IMR-90 (cell line): Measurements from ENCODE around the gene SERPINB4. TPM values are rescaled to one million over a fixed set of nuclear protein-coding genes. Genes with fewer than 3 reads are reported as not detected.

ENCODE experiments used
- ATAC-seq: fragments of 200-7000 bp; cut with Tn5 transposase; 2 replicates; pipeline ENCODE4 v1.9.1; 2020; ENCODE audit warnings: low read depth, mild to moderate bottlenecking, moderate library complexity
- BruUV-seq: library from RNA; stranded (reverse); fragments of 400-500 nt; replicated peaks from 2 replicates; lab custom pipeline; 2021; lab: Mats Ljungman, UMichigan
- CTCF ChIA-PET: fragments of 300-600 bp; formaldehyde crosslinking; extraction: SDS; loops from one replicate; lab custom pipeline; 2021; ENCODE audit warnings: antibody characterized with exemption; lab: Yijun Ruan, JAX
- POLR2A ChIA-PET: fragments of 300-600 bp; sonication (Branson Sonifier 250); formaldehyde crosslinking; loops from one replicate; lab custom pipeline; 2022; ENCODE audit warnings: antibody characterized with exemption; ENCODE audit not compliant: unreplicated experiment; lab: Charles Lee
- DNase-seq: peaks from one replicate; pipeline ENCODE4 v3.0.0; 2013
- H2AFZ ChIP-seq: replicated peaks from 2 replicates; pipeline ENCODE3; 2013; ENCODE audit warnings: low read length, mild to moderate bottlenecking; ENCODE audit not compliant: poor library complexity
- H2AK5ac ChIP-seq: 2 replicates; pipeline ENCODE4 v1.6.1; 2013; ENCODE audit warnings: low read depth, low read length, inconsistent platforms
- H2AK9ac ChIP-seq: replicated peaks from 2 replicates; pipeline ENCODE3; 2013; ENCODE audit warnings: mild to moderate bottlenecking, low read depth, low read length, moderate library complexity; ENCODE audit not compliant: poor library complexity
- H2BK120ac ChIP-seq: 2 replicates; pipeline ENCODE4 v1.6.1; 2013; ENCODE audit warnings: low read depth, low read length, inconsistent platforms
- H2BK15ac ChIP-seq: 3 replicates; pipeline ENCODE4 v1.6.1; 2013; ENCODE audit warnings: low read depth, low read length, inconsistent platforms
- H2BK20ac ChIP-seq: 2 replicates; pipeline ENCODE4 v1.6.1; 2013; ENCODE audit warnings: low read depth, mild to moderate bottlenecking, inconsistent platforms, low read length, moderate library complexity
- H2BK5ac ChIP-seq: 2 replicates; pipeline ENCODE4 v1.6.1; 2013; ENCODE audit warnings: mild to moderate bottlenecking, low read depth, low read length, inconsistent platforms; ENCODE audit not compliant: poor library complexity, severe bottlenecking
- H3K14ac ChIP-seq: replicated peaks from 2 replicates; pipeline ENCODE4 v1.6.1; 2013; ENCODE audit warnings: low read depth, low read length, inconsistent platforms
- H3K18ac ChIP-seq: 2 replicates; pipeline ENCODE4 v1.6.1; 2013; ENCODE audit warnings: low read depth, low read length, control low read depth
- H3K23ac ChIP-seq: 2 replicates; pipeline ENCODE4 v1.6.1; 2013; ENCODE audit warnings: low read depth, low read length, inconsistent platforms
- H3K27ac ChIP-seq: 2 replicates; pipeline ENCODE4 v1.5.1; 2013; ENCODE audit warnings: mild to moderate bottlenecking, control low read depth, low read length; ENCODE audit not compliant: insufficient read depth
- H3K27me3 ChIP-seq: 2 replicates; pipeline ENCODE4 v1.6.1; 2013; ENCODE audit warnings: low read length; ENCODE audit not compliant: control insufficient read depth, insufficient read depth
- H3K36me3 ChIP-seq: 2 replicates; pipeline ENCODE4 v1.6.1; 2013; ENCODE audit warnings: low read length, mixed read lengths; ENCODE audit not compliant: control insufficient read depth, insufficient read depth
- H3K4ac ChIP-seq: 2 replicates; pipeline ENCODE4 v1.6.1; 2013; ENCODE audit warnings: low read depth, low read length, inconsistent platforms
- H3K4me1 ChIP-seq: 2 replicates; pipeline ENCODE4 v1.6.1; 2013; ENCODE audit warnings: low read length, mixed read lengths; ENCODE audit not compliant: control insufficient read depth, insufficient read depth
- H3K4me2 ChIP-seq: 2 replicates; pipeline ENCODE4 v1.6.1; 2013; ENCODE audit warnings: low read depth, mild to moderate bottlenecking, control low read depth, low read length, moderate library complexity
- H3K4me3 ChIP-seq: 2 replicates; pipeline ENCODE4 v1.5.1; 2013; ENCODE audit warnings: low read depth, mild to moderate bottlenecking, control low read depth, low read length, moderate library complexity; ENCODE audit not compliant: insufficient read depth
- H3K56ac ChIP-seq: 2 replicates; pipeline ENCODE4 v1.6.1; 2013; ENCODE audit warnings: low read length, inconsistent platforms; ENCODE audit not compliant: insufficient read depth; ENCODE audit errors: extremely low read depth
- H3K79me1 ChIP-seq, 2 experiments: 2 replicates each; pipeline ENCODE4 v1.6.1; 2013; ENCODE audit warnings: low read length in 2 of 2, inconsistent platforms in 1 of 2, low read depth in 1 of 2
- H3K9ac ChIP-seq: 2 replicates; pipeline ENCODE4 v1.6.1; 2013; ENCODE audit warnings: low read depth, low read length, control low read depth
- H3K9me1 ChIP-seq: 2 replicates; pipeline ENCODE4 v1.6.1; 2013; ENCODE audit warnings: low read length, inconsistent platforms; ENCODE audit not compliant: insufficient read depth
- H3K9me3 ChIP-seq: 2 replicates; pipeline ENCODE4 v1.6.1; 2013; ENCODE audit warnings: low read length; ENCODE audit not compliant: control insufficient read depth, insufficient read depth
- H4K20me1 ChIP-seq: 2 replicates; pipeline ENCODE4 v1.6.1; 2013; ENCODE audit warnings: low read length, inconsistent platforms; ENCODE audit not compliant: insufficient read depth
- H4K5ac ChIP-seq: 2 replicates; pipeline ENCODE4 v1.6.1; 2013; ENCODE audit warnings: mild to moderate bottlenecking, low read depth, low read length, control low read depth
- H4K8ac ChIP-seq, 2 experiments: 2 replicates each; pipeline ENCODE4 v1.6.1; 2013; ENCODE audit warnings: low read depth in 2 of 2, low read length in 2 of 2, control low read depth in 1 of 2, inconsistent platforms in 1 of 2
- H4K91ac ChIP-seq: 2 replicates; pipeline ENCODE4 v1.6.1; 2013; ENCODE audit warnings: low read depth, low read length, inconsistent platforms; ENCODE audit not compliant: insufficient read depth
- BHLHE40 ChIP-seq: fragments of 150-350 bp; IDR thresholded peaks from 2 replicates; pipeline ENCODE4 v1.6.1; 2016; ENCODE audit warnings: mild to moderate bottlenecking, low read depth, low read length
- CEBPB ChIP-seq: IDR thresholded peaks from 2 replicates; pipeline ENCODE4 v1.6.1; 2012; ENCODE audit warnings: low read depth, low read length, improper control_type of control experiment
- CHD1 ChIP-seq: IDR thresholded peaks from 2 replicates; pipeline ENCODE4 v1.6.1; 2012; ENCODE audit warnings: low read depth, low read length, improper control_type of control experiment
- CTCF ChIP-seq: conservative IDR thresholded peaks from 2 replicates; pipeline ENCODE4 v1.5.1; 2012; ENCODE audit warnings: mild to moderate bottlenecking, low read depth, low read length, improper control_type of control experiment
- FOS ChIP-seq: fragments of 150-350 bp; IDR thresholded peaks from 2 replicates; pipeline ENCODE4 v1.6.1; 2016; ENCODE audit warnings: low read depth, low read length
- MAFK ChIP-seq: IDR thresholded peaks from 2 replicates; pipeline ENCODE4 v1.6.1; 2012; ENCODE audit warnings: low read depth, low read length, improper control_type of control experiment
- MAZ ChIP-seq: IDR thresholded peaks from 2 replicates; pipeline ENCODE4 v1.6.1; 2012; ENCODE audit warnings: low read depth, mild to moderate bottlenecking, low read length, improper control_type of control experiment, moderate library complexity, borderline replicate concordance
- MXI1 ChIP-seq: IDR thresholded peaks from 2 replicates; pipeline ENCODE4 v1.6.1; 2012; ENCODE audit warnings: low read depth, mild to moderate bottlenecking, low read length, moderate library complexity, borderline replicate concordance
- NFE2L2 ChIP-seq: fragments of 150-350 bp; IDR thresholded peaks from 2 replicates; pipeline ENCODE4 v1.6.1; 2016; ENCODE audit warnings: low read depth, mild to moderate bottlenecking, low read length
- POLR2A ChIP-seq: IDR thresholded peaks from 2 replicates; pipeline ENCODE4 v1.6.1; 2012; ENCODE audit warnings: mild to moderate bottlenecking, low read depth, low read length
- RAD21 ChIP-seq: IDR thresholded peaks from 2 replicates; pipeline ENCODE4 v1.6.1; 2012; ENCODE audit warnings: low read length, improper control_type of control experiment
- RCOR1 ChIP-seq: IDR thresholded peaks from 2 replicates; pipeline ENCODE4 v1.6.1; 2012; ENCODE audit warnings: mild to moderate bottlenecking, low read length, improper control_type of control experiment; ENCODE audit not compliant: insufficient replicate concordance
- RFX5 ChIP-seq: IDR thresholded peaks from 2 replicates; pipeline ENCODE4 v1.8.0; 2012; ENCODE audit warnings: low read depth, mild to moderate bottlenecking, low read length, moderate library complexity
- SMC3 ChIP-seq: fragments of 150-350 bp; IDR thresholded peaks from 2 replicates; pipeline ENCODE4 v1.6.1; 2016; ENCODE audit warnings: low read depth, mild to moderate bottlenecking, antibody characterized with exemption, low read length, moderate library complexity
- dilution Hi-C: fragments of 300-500 bp; cut with HindIII; formaldehyde crosslinking; loops from one replicate; pipeline ENCODE4 v1.14.3; 2018; ENCODE audit warnings: low sequenced_read_pairs; ENCODE audit not compliant: unreplicated experiment
- in situ Hi-C: fragments of 300-500 bp; cut with MboI; formaldehyde crosslinking; loops from 3 replicates; pipeline ENCODE4 v1.14.3; 2019; ENCODE audit warnings: low sequenced_read_pairs, inconsistent platforms, mixed read lengths
- intact Hi-C: fragments of 100-400 bp; cut with micrococcal nuclease; formaldehyde crosslinking; loops from 2 replicates; pipeline ENCODE4 v1.10.0; 2022
- polyA plus RNA-seq, 3 experiments: library from polyadenylated mRNA; depleted of rRNA; stranded (reverse); fragments of >200 nt; gene quantifications; 2 replicates each; pipeline ENCODE4 v1.2.3, GENCODE V29; 2012; ENCODE audit warnings: low replicate concordance in 1 of 3
- total RNA-seq: library from RNA; depleted of rRNA; stranded (reverse); fragments of >200 nt; gene quantifications from 2 replicates; pipeline ENCODE4 v1.2.3, GENCODE V29; 2012
- TF ChIP-seq, protein P1 (sequence below): fragments of 150-350 bp; IDR thresholded peaks from 2 replicates; pipeline ENCODE4 v1.6.1; 2016; ENCODE audit warnings: low read depth, mild to moderate bottlenecking, low read length, moderate library complexity, borderline replicate concordance
- TF ChIP-seq, protein P2 (sequence below): fragments of 150-350 bp; IDR thresholded peaks from 2 replicates; pipeline ENCODE4 v1.6.1; 2017; ENCODE audit warnings: mild to moderate bottlenecking, antibody characterized with exemption, low read length, low read depth

Gene SERPINB4
- total and polyA plus RNA-seq, 2 of the 4 experiments (the other 2 are of a cell fraction): not detected

DNA sequence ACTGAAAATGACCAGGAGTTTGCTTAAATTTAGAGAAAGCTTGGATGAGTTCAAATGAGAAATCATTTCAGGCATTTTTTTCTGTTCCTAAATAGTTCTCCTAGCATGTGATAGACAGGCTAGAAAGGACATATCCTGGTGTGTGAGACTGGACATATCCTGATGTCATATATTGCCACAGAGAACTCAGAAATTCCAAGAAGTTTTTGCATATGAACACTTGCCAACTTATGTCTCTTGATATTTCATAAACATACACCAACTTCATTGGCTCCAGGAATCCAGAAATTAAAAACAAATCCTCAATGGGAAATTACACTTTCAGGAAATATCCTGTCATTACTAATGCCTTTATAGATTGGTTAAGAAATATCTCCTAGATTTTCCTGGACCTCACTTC lies 2.9 kb upstream of the SERPINB4 start:
- ChIA-PET CTCF (no interaction called here), POLR2A (no interaction called here)
- Histone ChIP-seq H3K18ac (no peak overlapping the region), H3K9me3 (no peaks in the 10 kb centered on the region), H3K4me3 (no peak overlapping the region), H4K8ac (no peak overlapping the region), H2AK5ac (no peak overlapping the region), H3K9ac (no peak overlapping the region), H3K27me3 (no peaks in the 10 kb centered on the region; the same call in 1 of the 2 replicates), H3K14ac (no peak overlapping the region), H2AK9ac (no peak overlapping the region), H3K36me3 (no peaks in the 10 kb centered on the region), H2BK5ac (no peak overlapping the region), H3K9me1 (no peaks in the 10 kb centered on the region), H2AFZ (no peak overlapping the region), H3K56ac (no peak overlapping the region), H3K23ac (no peak overlapping the region), H2BK15ac (no peak overlapping the region), H2BK120ac (no peak overlapping the region), H4K5ac (no peak overlapping the region), H3K4me2 (no peak overlapping the region), H4K91ac (no peak overlapping the region), H2BK20ac (no peak overlapping the region), H3K79me1 (no peaks in the 10 kb centered on the region), H4K20me1 (no peaks in the 10 kb centered on the region), H3K4me1 (no peaks in the 10 kb centered on the region), H3K27ac (no peak overlapping the region), H3K4ac (no peak overlapping the region)
- no TSS peak for BruUV-seq
- TF ChIP-seq POLR2A (no peak), RCOR1 (no peak), MXI1 (no peak), CTCF (no peak), CHD1 (no peak), SMC3 (no peak), BHLHE40 (no peak), NFE2L2 (no peak), RFX5 (no peak), FOS (no peak), CEBPB (no peak), MAFK (no peak), RAD21 (no peak), MAZ (no peak)
- TF ChIP-seq, protein P1, sequence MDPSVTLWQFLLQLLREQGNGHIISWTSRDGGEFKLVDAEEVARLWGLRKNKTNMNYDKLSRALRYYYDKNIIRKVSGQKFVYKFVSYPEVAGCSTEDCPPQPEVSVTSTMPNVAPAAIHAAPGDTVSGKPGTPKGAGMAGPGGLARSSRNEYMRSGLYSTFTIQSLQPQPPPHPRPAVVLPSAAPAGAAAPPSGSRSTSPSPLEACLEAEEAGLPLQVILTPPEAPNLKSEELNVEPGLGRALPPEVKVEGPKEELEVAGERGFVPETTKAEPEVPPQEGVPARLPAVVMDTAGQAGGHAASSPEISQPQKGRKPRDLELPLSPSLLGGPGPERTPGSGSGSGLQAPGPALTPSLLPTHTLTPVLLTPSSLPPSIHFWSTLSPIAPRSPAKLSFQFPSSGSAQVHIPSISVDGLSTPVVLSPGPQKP: no peak
- TF ChIP-seq, protein P2, sequence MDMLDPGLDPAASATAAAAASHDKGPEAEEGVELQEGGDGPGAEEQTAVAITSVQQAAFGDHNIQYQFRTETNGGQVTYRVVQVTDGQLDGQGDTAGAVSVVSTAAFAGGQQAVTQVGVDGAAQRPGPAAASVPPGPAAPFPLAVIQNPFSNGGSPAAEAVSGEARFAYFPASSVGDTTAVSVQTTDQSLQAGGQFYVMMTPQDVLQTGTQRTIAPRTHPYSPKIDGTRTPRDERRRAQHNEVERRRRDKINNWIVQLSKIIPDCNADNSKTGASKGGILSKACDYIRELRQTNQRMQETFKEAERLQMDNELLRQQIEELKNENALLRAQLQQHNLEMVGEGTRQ: no peak
- dilution Hi-C loops (no loop called here), in situ Hi-C loops (no loop called here), intact Hi-C loops (no loop called here)
- no peak for ATAC-seq
- DNase-seq: no peak
